K562 (cell line): Measurements from ENCODE around the gene SURF6. TPM values are rescaled to one million over a fixed set of nuclear protein-coding genes. Genes with fewer than 3 reads are reported as not detected.
A peak's percentile ranks its signal among the peaks of the same experiment; 100 is the strongest.

Experiments
- AFF4 ChIP-seq: sonication (generic); formaldehyde crosslinking; IDR thresholded peaks from 2 replicates; pipeline ENCODE4 v1.8.0; 2023; ENCODE audit warnings: mild to moderate bottlenecking, missing genetic modification reagents
- CCNT2 ChIP-seq: IDR thresholded peaks from 2 replicates; pipeline ENCODE4 v1.6.1; 2011; ENCODE audit warnings: borderline replicate concordance, low read depth, mild to moderate bottlenecking, moderate library complexity, mixed read lengths, low read length; ENCODE audit not compliant: insufficient read length; ENCODE audit errors: extremely low read depth
- CEBPB ChIP-seq: fragments of 450-650 bp; IDR thresholded peaks from 2 replicates; pipeline ENCODE4 v1.6.1; 2016; ENCODE audit warnings: missing genetic modification characterization, missing compliant biosample characterization
- CREB1 ChIP-seq, 2 experiments: sonication (generic) in 1 of 2; formaldehyde crosslinking in 1 of 2; IDR thresholded peaks; 2 replicates each; pipeline versions ENCODE4 v1.6.1 to v1.8.0; 2012 to 2022; ENCODE audit warnings: inconsistent platforms in 1 of 2, mild to moderate bottlenecking in 1 of 2, missing genetic modification reagents in 1 of 2, moderate library complexity in 1 of 2
- DNMT1 ChIP-seq: fragments of 450-650 bp; IDR thresholded peaks from 2 replicates; pipeline ENCODE4 v1.6.1; 2016; ENCODE audit warnings: antibody characterized with exemption, mild to moderate bottlenecking
- ETS2 ChIP-seq: IDR thresholded peaks from 2 replicates; pipeline ENCODE4 v1.6.1; 2016; ENCODE audit warnings: borderline replicate concordance, missing genetic modification characterization, mild to moderate bottlenecking, moderate library complexity, missing compliant biosample characterization; ENCODE audit not compliant: poor library complexity, severe bottlenecking
- FOXJ2 ChIP-seq: fragments of 200-800 bp; sonication (Bioruptor generic); IDR thresholded peaks from 2 replicates; pipeline ENCODE4 v1.6.1; 2016; ENCODE audit warnings: missing genetic modification characterization, missing compliant biosample characterization
- HBP1 ChIP-seq: fragments of 450-650 bp; formaldehyde crosslinking; IDR thresholded peaks from 2 replicates; pipeline ENCODE4 v1.4.0; 2022; ENCODE audit warnings: missing genetic modification characterization
- HDAC8 ChIP-seq: fragments of 450-650 bp; IDR thresholded peaks from 2 replicates; pipeline ENCODE4 v1.6.1; 2016; ENCODE audit warnings: mild to moderate bottlenecking, missing genetic modification characterization, moderate library complexity, missing compliant biosample characterization
- KDM2B ChIP-seq: fragments of 250-450 bp; sonication (Bioruptor Pico); IDR thresholded peaks from 2 replicates; pipeline ENCODE4 v1.8.0; 2021; ENCODE audit warnings: mild to moderate bottlenecking, moderate library complexity
- MEIS2 ChIP-seq: fragments of 450-650 bp; IDR thresholded peaks from 2 replicates; pipeline ENCODE4 v1.6.1; 2014; ENCODE audit warnings: mild to moderate bottlenecking; ENCODE audit not compliant: partially characterized antibody
- MXI1 ChIP-seq: IDR thresholded peaks from 2 replicates; pipeline ENCODE4 v1.6.1; 2011; ENCODE audit warnings: low read depth, mild to moderate bottlenecking, improper control_type of control experiment, low read length
- NR2F6 ChIP-seq: fragments of 450-650 bp; formaldehyde crosslinking; IDR thresholded peaks from 2 replicates; pipeline ENCODE4 v1.4.0; 2020; ENCODE audit warnings: mild to moderate bottlenecking
- PHF21A ChIP-seq: fragments of 450-650 bp; IDR thresholded peaks from 2 replicates; pipeline ENCODE4 v1.6.1; 2017; ENCODE audit warnings: low read depth, borderline replicate concordance
- POU5F1 ChIP-seq: fragments of 150-350 bp; IDR thresholded peaks from 2 replicates; pipeline ENCODE4 v1.6.1; 2014; ENCODE audit warnings: borderline replicate concordance, low read length, low read depth, mild to moderate bottlenecking; ENCODE audit not compliant: partially characterized antibody
- PYGO2 ChIP-seq: fragments of 450-650 bp; IDR thresholded peaks from 2 replicates; pipeline ENCODE4 v1.6.1; 2016; ENCODE audit warnings: mild to moderate bottlenecking, missing genetic modification characterization, moderate library complexity, missing compliant biosample characterization
- RBFOX2 ChIP-seq: fragments of 200-400 bp; formaldehyde crosslinking; IDR thresholded peaks from 2 replicates; pipeline ENCODE4 v1.6.1; 2017; ENCODE audit warnings: low read depth, mild to moderate bottlenecking, low read length, moderate library complexity
- RCOR1 ChIP-seq, 2 experiments: IDR thresholded peaks; 2 replicates each; pipeline ENCODE4 v1.6.1; 2012; ENCODE audit warnings: low read depth in 2 of 2, low read length in 2 of 2, borderline replicate concordance in 1 of 2, improper control_type of control experiment in 1 of 2
- THRAP3 ChIP-seq: fragments of 450-650 bp; IDR thresholded peaks from 2 replicates; pipeline ENCODE4 v1.6.1; 2016; ENCODE audit warnings: mild to moderate bottlenecking, inconsistent platforms, borderline replicate concordance
- ZFP30 ChIP-seq: fragments of 250-450 bp; sonication (Bioruptor Pico); IDR thresholded peaks from 2 replicates; pipeline ENCODE4 v1.8.0; 2022; ENCODE audit warnings: moderate library complexity, mild to moderate bottlenecking, inconsistent platforms, borderline replicate concordance
- ZNF75A ChIP-seq: fragments of 450-650 bp; formaldehyde crosslinking; IDR thresholded peaks from 2 replicates; pipeline ENCODE4 v1.4.0; 2020; ENCODE audit warnings: mild to moderate bottlenecking
- ZNF766 ChIP-seq: fragments of 200-800 bp; sonication (Bioruptor generic); conservative IDR thresholded peaks from 2 replicates; pipeline ENCODE4 v1.6.1; 2016; ENCODE audit warnings: missing genetic modification characterization, missing compliant biosample characterization
- ZNF830 ChIP-seq: fragments of 250-450 bp; sonication (Bioruptor Pico); IDR thresholded peaks from 2 replicates; pipeline ENCODE4 v1.5.0; 2021; ENCODE audit warnings: mild to moderate bottlenecking
- ZSCAN29 ChIP-seq: fragments of 450-650 bp; IDR thresholded peaks from 2 replicates; pipeline ENCODE4 v1.6.1; 2017
- polyA plus RNA-seq, 8 experiments: library from polyadenylated mRNA; depleted of rRNA in 4 of 8; stranded (reverse) in 5 of 8; unstranded in 3 of 8; fragments of >200 nt; fragmentation: Nextera tagmentation in 2 of 8; fragmentation: Illumina TruSeq in 1 of 8; extraction: Ambion mirVana in 2 of 8; extraction: Trizol in 1 of 8; gene quantifications; 2 replicates each; pipeline versions ENCODE4 v1.2.1 to v1.2.3, GENCODE V29; 2011 to 2014; ENCODE audit warnings: inconsistent platforms in 1 of 8, missing spikeins in 1 of 8
- total RNA-seq, 7 experiments: library from RNA; depleted of rRNA in 6 of 7; stranded (reverse); fragments of >200 nt in 6 of 7; fragmentation: Illumina TruSeq in 2 of 7; extraction: Trizol in 2 of 7; gene quantifications; 2 replicates each; pipeline versions ENCODE4 v1.2.1 to v1.2.3, GENCODE V29; 2011 to 2021; ENCODE audit warnings: low replicate concordance in 1 of 7

Gene SURF6
- total and polyA plus RNA-seq, 9 of the 15 experiments (the other 6 are each of a cell fraction or from before 2014, with no cell fraction given), result 1.4 to 68.3 (median 14.7) TPM

GRCh38 chr9:133351908-133352634 is 16.1 kb upstream of the SURF6 start (continued):
- no peak for TF ChIP-seq HDAC8 (tag)
- TF ChIP-seq KDM2B (CRISPR knock-in tag), result no peak
- TF ChIP-seq THRAP3, result peak; percentile 88; the same call in 1 of the 2 replicates
- peak; percentile 18; the same call in 1 of the 2 replicates for TF ChIP-seq ZSCAN29
- TF ChIP-seq ZNF75A, result no peak
- TF ChIP-seq AFF4 (CRISPR knock-in tag), result peak; percentile 89
- no peak for TF ChIP-seq DNMT1
- no peak for TF ChIP-seq ZNF830 (CRISPR knock-in tag)
- TF ChIP-seq RBFOX2, result peak; percentile 65
- no peak for TF ChIP-seq CEBPB (tag)
- TF ChIP-seq NR2F6, result no peak
- TF ChIP-seq RCOR1 (IDR thresholded peaks at IDR 0.05; ENCODE audit: borderline replicate concordance in 1 of 2, low read depth in 2 of 2, low read length in 2 of 2), result peak in 1 of 2 experiments; percentile 22; a peak in 1 of 4 replicates
- no peak for TF ChIP-seq ZFP30 (CRISPR knock-in tag)
- peak; percentile 33 for TF ChIP-seq MEIS2
- no peak for TF ChIP-seq FOXJ2 (tag)
- TF ChIP-seq ETS2, result no peak
- no peak for TF ChIP-seq MXI1
- no peak for TF ChIP-seq PHF21A
- no peak for TF ChIP-seq PYGO2
- no peak for TF ChIP-seq ZNF766 (CRISPR knock-in tag)
- TF ChIP-seq HBP1 (CRISPR knock-in tag), result no peak
- TF ChIP-seq CCNT2, result no peak
- TF ChIP-seq POU5F1, result no peak
- TF ChIP-seq CREB1 (IDR thresholded peaks at IDR 0.05), result peak; percentile 23; the same call in 1 of the 2 replicates
- TF ChIP-seq CREB1 (CRISPR knock-in tag; IDR thresholded peaks at IDR 0.05), result peak; percentile 37; the same call in 1 of the 2 replicates
